HT-29 (cell line): ENCODE measurements around the gene TCF4. TPM values are rescaled to one million over a fixed set of nuclear protein-coding genes. Genes with fewer than 3 reads are reported as not detected.

Experiments
- DNase-seq: peaks from one replicate; pipeline ENCODE4 v3.0.0-alpha.2; 2015; ENCODE audit warnings: low spot score
- total RNA-seq: library from RNA; depleted of rRNA; stranded (reverse); fragments of >200 nt; shearing (Covaris generic); gene quantifications from 2 replicates; pipeline ENCODE4 v1.2.3, GENCODE V29; 2014; rRNA removed

The TCF4 gene
- total RNA-seq = 0.18 and 0.58 TPM in 2 replicates

DNA sequence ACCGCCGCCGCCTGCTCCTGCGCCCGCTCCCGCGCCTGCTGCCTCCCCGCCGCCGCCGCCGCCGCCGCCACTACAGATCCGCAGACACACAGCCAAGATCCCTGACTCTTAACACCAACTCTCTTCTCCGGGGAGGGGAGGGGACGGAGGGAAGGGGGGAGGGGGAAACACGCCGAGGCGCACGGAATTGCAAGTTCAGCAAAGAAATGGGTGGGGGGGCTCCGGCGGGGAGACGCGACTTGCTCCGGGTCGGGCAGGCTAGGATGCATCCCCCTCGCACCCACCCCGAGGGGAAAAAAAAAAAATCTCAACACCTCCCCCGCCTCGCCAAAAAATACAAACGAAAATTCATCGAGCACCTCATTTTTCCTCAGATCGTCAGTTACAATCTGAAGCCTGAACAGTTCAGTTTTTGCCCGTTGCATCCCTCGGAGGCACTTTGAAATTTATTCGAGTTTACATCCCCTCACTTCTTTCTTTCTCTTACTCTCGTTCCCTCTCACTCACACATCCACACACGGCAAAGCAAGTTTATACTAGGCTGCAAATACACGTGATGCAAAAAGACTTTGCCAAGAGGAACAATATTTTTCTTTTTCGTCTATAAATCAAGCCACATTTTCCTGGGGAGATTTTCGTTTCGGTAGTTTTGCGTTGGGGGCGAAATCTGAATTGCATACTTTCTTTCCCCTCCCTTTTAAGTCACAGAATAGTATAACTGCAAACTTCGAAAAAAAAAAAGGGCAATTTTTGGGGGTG is at the start of gene TCF4:
Gene TCF4, minus strand, starts transcription at position 82 of the 759 bp plus-strand sequence. CDS start 1,076 bp downstream, outside the sequence.
- DNase-seq = no peak

GRCh38 chr18:55637204-55637603 is 49.2 kb upstream of the TCF4 start:
- no peak for DNase-seq

DNA sequence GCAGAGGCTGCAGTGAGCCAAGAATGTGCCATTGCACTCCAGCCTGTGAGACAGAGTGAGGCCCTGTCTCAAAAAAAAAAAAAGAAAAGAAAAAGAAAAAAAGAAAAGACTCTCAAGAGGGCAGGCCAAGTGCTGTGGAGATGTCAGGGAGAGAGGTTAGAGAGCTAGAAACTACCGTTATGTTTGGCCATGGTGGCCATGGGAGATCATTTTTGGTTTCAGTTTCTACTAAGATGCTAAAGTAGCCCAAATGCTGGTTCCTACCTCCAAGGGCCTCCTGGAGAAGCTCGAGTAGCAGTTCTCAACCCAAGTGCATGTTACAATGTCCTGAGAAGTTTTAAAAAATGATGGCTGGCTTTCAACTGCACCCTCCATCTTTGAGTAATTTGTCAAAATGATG is 47.4 kb upstream of the TCF4 start:
- DNase-seq = no peak

GRCh38 chr18:55634545-55634944 is 46.6 kb upstream of the TCF4 start:
- no peak for DNase-seq

GRCh38 chr18:55633032-55633431 is 45.0 kb upstream of the TCF4 start:
- DNase-seq = no peak

DNA sequence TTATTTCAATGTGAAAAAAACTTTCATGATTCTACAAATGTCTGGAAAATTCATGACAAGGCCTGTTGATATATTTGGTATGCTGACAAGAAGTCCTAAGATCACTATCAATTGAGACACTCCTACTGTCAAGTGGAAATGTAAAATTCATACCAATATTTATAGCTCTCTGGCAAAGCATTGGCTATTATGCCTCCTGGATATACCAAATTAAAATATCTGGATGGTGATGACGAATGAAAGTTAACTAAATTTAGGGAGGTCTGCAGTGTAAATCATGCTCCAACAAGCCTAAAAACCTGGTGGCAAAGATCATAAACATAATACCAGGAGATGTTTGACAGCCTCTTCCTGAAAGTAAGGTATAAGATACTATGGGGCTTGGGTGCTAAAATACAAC is 41.1 kb upstream of the TCF4 start:
- no peak for DNase-seq

DNA sequence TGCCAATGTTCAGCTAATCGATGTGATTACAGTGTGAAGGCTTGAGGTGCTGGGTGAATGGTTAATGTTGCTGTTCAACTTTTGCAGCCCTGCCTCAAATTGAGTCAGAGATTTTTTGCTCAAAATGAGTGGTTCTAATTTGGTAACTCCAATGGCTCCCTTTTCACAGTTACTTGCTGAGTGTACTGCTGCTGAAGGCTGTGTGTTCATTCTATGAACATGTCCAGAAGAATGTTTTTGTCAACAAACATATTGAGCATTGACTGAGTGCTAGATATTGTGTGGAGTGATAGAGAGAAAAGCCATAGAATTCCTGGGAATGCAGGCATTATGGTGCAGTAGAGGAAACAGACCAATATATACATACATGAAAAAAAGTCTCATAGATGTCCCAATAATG is 39.0 kb upstream of the TCF4 start:
- no peak for DNase-seq

- no peak for DNase-seq
These were observed 37.9 kb upstream of the TCF4 start for GRCh38 chr18:55625901-55626300.

- DNase-seq = no peak
These were observed 35.6 kb upstream of the TCF4 start for GRCh38 chr18:55623626-55624025.

DNA sequence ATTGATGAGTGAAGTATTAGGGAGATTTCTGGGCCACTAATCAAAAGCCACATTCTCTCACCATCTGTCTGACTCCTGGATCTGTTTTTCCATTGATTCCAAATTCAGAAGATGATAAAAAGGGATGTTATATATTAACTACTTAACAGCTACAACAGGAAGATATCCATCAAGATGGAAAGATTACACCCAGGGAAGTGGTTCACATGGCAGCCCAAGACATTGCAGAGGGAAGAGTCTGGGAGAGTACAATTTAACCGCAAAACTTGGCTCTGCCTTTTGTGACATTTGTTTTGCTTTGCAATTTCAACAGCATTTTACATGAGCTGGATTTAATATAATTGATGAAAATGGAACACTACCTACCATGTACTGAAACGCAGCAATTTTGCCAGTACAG is 22.5 kb upstream of the TCF4 start:
- DNase-seq = no peak

- DNase-seq = no peak
These were observed 21.3 kb upstream of the TCF4 start for GRCh38 chr18:55609160-55609825.

- DNase-seq = no peak
These were observed 20.5 kb upstream of the TCF4 start for GRCh38 chr18:55608497-55608896.

DNA sequence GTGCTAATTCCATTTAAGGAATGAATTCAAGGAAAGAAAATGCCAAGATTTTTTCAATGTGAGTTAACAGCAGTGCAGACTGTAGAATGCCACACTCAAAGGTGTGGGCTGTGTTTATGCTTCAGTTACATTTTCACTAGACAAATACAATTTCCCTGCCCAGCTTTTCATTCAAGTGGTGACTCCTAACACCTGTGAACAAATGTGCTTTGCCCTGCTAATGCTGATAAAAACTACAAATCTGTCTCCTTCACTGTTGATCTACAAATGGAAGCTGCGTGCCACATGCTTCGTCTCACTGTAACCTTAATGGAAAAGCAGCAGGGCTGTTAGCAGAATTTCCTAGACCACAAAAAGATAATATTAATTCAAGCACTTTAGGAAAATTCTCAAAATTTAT is 19.8 kb upstream of the TCF4 start:
- DNase-seq = no peak

DNA sequence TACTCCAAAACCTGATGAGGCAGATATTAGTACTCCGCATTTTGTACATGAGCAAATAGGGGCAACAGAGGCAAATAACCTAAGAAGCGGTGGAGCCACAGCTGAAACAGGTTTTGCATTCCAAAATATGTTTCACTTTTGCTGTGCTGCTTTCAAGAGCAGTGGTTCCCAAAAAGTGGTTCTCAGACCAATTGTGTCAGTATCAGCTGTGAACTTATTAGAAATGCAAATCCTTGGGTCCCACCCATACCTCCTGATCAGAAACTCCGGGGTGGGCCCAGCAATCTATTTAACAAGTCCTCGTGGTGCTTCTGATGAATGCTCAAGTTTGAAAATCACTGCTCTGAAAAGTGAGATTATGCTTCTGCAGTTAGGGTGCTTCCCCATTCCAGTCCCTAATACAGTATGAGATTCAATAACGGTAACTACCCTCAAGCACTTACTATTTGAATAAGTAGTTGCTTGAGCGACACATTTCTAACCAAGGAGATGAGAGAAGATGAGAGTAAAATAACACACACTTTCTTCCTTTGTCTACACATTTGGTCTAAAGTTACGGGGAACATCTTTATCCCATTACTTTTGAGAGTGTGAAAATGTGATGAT is 17.8 kb upstream of the TCF4 start:
- no peak for DNase-seq

GRCh38 chr18:55603775-55604174 is 15.8 kb upstream of the TCF4 start:
- DNase-seq = no peak

- no peak for DNase-seq
These were observed 5.9 kb upstream of the TCF4 start for GRCh38 chr18:55593888-55594287.

DNA sequence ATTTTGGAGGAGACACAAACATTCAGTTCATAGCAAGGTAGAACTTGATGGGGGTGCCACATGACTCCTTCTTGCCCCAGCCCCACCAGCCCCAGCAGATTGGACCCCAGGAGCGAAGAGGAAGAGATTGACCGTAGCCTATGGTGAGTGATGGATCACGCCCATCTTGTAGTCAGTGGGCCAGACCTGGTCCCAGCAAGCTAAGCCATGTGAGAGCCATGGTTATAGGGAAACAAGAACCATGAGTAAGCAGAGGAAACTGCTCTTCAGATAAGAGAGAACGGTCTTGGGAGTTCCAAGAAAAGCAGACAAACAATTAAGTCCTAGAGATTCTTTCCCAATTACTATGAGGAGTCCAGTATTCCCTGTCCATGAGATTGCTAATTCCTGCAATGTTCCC is 4.6 kb upstream of the TCF4 start:
- no peak for DNase-seq

GRCh38 chr18:55592106-55592505 is 4.1 kb upstream of the TCF4 start:
- no peak for DNase-seq

DNA sequence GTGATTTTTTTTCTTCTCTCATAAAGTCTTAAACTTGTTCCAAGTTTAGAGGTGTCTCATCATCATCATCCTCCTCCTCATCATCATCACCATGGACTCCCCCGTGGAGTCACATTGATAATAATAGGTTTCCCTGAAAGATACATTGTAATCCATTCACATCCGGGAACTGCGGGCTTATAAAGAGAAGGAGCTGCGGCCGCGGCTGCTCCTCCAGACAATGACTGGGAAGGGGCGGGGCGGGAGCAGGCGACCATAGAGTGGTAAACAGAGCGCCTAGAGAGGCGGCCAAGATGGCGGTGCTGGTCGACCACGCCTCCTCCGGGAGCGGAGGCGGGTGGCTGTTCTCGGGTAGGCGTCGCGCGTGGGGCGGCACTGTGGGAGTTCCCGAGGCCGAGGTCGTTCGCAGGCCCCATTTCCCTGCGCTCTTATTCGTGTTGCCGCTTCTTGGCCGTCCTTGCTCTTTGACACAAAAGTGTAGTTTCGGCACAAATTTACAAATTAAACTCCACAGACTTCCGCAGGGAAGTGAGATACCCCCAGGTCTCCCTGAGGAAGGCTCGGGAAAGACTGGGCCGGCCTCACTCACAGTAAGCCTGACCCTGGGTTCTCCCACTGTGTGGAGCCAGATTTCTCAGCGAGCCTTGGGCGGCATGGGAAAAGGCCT is 1.8 kb upstream of the TCF4 start:
- DNase-seq = no peak

DNA sequence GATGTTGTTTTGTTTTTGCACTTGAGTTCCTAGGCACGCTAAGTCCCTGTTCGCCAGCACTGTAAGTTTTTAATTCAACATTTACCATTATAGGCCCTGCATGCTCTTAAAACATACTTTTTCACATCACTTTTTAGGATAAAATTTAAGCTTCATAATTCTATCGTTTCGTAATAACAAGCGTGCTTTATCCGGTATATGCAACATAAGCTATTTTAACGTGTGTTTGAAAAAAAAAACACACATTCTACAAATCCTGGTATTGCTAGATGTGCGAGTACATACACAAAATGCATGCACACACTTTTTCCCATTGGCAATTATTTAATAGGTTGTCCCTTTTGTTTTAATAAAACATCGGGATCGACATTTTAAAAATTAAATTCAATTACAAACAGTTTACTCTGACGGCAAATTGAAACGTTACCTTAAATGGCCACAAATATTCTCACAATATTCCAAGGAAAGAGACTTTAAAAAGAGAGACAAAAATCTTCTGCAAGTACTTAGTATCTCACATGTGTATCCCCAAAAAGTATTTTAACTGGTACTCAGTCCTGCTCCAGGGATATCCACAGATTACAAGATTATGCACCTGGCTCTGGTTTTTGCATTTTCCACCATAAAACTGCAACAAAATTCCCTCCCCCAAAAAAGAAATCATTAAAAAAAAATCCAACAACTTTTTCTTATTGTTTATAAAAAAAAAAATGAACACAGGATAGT is 1.0 kb upstream of the TCF4 start:
- DNase-seq = no peak

DNA sequence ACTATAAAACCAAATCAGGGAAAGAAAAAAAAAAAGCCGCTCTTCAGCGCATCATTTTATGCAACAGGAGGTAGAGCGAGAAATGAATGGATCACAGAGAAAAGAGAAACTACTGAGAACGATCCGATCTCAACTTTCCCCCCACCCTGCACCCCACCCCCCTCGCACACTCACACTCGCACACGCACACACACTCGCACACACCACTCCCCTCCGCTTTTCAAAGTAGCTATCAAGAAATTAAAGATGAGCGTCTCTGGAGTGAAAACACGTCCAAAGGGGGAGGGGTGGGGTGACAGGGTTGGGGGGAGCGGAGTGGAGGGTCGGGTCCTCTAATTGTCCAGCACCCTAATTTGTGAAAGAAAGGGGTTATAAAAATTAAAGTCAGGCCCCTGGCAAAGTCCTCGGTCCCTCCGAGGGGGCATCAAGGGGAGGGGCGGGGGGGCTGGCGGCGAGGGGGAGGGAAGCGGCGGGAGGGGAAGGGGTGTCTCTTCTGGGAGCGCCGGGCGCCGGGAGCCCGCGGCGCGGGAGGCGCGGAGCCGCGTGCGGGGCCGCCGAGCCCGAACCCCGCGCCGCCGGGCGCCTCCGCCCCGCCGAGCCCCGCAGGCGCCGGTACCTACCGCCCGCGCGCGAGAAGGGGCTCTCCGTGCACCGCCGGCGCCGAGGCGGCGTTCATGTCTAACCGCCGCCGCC is 428 bp downstream of the TCF4 start:
- no peak for DNase-seq
